AG08396 (cell line): ENCODE data around the gene MTURN.
"Not testable (repeated sequence)": the region's sequence is repeated elsewhere in the genome, so short reads cannot be mapped to it uniquely, and the experiment has no call there.

ENCODE experiments used
- DNase-seq: peaks from one replicate; pipeline ENCODE4 v3.0.0; 2012; ENCODE audit warnings: low spot score, mixed read lengths

MTURN gene

GRCh38 chr7:30181211-30181610 is 46.4 kb downstream of the MTURN start:
- no peak for DNase-seq

DNA sequence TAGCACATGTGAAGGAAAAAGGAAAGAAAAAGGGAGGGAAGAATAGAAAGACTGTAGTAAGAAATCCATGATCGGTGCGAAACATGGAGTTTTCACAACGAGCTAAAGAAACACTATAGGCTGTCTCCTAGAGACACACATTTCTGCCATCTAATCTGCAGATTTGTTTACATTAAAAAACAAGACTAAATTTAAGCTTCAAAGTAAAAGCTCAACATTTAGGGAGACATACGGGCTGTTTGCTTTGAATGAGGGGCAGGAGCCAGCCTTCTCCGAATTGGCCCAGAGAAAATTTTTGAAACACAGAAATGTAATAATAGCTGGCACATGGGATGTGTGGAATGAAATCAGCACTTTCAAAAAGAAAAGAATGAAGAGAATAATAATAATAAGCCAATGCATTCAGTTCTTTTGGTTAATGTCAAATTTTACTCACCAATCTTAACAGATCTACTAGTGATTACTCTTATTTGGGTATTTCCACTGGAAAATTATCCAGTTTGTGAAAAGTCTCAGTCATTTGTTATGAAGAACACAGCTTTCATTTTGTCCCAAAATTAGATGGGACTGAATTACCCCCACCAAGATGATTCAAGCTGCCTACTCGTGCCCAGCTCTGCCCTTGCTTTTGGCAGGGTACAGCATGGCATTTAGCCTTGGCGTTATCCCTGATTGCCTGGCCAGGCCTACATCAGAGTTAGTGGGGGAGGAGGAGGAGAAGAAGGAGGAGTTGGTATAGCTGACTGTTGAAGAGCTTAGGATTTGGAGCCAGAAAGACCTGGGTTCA is 47.1 kb downstream of the MTURN start:
- DNase-seq, result no peak

- no peak for DNase-seq
Observed at GRCh38 chr7:30182814-30183213, 48.0 kb downstream of the MTURN start.

- no peak for DNase-seq
Observed at GRCh38 chr7:30183749-30184369, 49.1 kb downstream of the MTURN start.

- no peak for DNase-seq
Observed at GRCh38 chr7:30184791-30185487, 50.2 kb downstream of the MTURN start.

DNA sequence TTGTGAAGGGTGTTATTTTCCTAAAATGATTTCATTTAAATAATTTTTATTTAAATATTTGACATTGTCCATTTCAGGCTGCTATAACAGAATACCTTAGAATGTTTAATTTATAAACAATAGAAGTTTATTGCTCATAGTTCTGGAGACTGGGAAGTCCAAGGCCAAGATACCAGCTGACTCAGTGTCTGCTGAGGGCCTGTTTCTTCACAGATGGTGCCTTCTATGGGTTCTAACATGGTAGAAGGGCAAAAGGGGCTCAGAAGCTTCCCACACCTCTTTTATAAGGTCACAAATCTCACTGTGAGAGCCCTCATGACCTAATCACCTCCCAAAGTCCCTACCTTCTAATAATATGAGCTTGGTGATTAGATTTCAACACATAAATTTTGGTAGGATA is 50.7 kb downstream of the MTURN start:
- DNase-seq, result no peak

GRCh38 chr7:30186725-30187124 is 51.9 kb downstream of the MTURN start:
- no peak for DNase-seq

DNA sequence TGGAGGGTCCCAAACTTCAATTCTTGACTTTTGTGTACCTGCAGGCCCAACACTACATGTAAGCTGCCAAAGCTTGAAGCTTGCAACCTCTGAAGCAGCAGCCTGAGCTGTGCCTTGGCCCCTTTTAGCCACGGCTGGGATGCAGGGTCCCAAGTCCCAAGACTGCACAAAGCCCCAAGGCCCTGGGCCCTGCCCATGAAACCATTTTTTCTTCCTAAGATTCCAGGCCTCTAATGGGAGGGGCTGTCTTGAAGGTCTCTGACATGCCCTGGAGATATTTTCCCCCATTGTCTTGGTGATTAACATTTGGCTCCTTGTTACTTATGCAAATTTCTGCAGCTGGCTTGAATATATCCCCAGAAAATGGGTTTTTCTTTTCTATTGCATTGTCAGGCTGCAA is 52.7 kb downstream of the MTURN start:
- DNase-seq, result no peak

- not testable (repeated sequence) for DNase-seq
Observed at GRCh38 chr7:30188381-30188780, 53.6 kb downstream of the MTURN start.

DNA sequence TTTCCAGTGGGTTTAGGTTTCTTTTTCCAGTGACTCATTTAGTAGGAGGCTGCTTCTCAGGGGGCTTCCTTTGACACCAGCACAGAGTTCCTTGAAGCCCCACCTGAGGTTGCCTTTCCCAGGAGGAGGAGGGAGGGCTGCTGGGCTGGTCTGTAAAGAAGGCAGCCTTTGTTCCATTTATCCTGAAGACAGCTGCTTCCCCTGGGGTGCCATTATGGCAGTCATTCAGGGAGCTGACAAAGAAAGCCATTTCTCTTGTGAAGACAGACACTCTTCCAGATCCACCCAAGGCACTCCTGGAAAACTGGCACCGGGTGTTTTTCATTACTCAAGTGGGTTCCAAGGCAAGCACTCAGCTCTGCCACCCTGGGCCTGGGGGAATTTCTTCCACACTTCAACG is 54.0 kb downstream of the MTURN start:
- DNase-seq, result no peak

DNA sequence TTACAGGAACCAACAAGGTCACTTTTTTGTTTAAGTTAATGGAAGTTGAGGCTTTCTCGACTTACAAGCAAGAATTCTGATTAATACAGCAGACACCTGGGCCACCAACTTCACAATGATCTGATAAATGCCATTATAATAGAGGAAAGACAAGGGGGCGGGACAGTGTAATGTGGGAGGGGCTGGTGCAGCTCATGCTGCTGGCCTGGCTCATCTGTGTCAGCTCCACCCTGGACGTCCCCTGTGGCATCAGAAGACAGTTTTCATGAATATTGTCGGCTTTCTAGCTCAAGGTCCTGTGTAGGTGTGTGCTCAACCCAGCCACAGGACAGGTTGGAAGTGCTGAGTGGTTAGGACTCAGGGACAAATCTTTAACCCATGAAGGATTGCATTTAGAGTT is 57.0 kb downstream of the MTURN start:
- no peak for DNase-seq

GRCh38 chr7:30193336-30193943 is 58.7 kb downstream of the MTURN start:
- no peak for DNase-seq

GRCh38 chr7:30196408-30196807 is 61.6 kb downstream of the MTURN start:
- no peak for DNase-seq

DNA sequence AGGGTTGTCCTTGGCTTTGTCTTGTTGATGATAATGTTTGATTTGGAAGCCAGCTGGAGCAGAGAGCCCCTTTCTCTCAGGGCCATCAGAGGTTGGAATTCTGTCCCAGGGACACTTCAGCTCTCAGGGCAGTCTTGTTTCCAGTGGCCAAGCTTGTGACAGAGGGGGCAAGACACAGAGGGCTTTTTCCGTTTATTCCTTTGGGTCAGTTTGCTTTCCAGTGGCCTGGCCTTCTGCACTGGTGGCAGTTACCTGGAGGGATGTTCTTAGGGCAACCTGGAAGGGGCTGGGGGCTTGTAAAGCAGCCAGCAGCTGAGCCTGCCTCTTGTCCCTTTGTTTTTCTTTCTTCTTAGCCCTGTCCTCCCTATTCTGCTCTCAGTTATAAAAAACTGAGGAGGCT is 62.7 kb downstream of the MTURN start:
- no peak for DNase-seq

DNA sequence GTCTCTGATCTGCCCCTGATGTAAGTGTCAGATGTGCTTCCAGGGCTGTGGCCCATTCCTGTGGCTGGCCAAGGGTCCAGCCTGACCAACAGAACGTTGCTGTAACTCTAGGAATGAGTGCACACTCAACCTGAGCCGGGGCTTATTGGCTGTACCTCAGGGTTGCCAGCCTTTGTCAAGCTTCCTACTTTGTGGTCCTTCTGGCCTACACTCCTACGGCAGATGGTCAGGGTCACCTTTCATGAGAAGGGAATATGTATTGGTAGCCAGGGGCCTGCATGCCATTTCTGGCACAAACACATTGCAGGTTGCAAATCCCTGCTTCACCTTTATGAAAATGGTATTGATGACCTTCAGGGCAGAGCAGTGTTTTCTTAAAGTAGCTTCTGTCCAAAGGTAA is 64.5 kb downstream of the MTURN start:
- DNase-seq, result no peak

DNA sequence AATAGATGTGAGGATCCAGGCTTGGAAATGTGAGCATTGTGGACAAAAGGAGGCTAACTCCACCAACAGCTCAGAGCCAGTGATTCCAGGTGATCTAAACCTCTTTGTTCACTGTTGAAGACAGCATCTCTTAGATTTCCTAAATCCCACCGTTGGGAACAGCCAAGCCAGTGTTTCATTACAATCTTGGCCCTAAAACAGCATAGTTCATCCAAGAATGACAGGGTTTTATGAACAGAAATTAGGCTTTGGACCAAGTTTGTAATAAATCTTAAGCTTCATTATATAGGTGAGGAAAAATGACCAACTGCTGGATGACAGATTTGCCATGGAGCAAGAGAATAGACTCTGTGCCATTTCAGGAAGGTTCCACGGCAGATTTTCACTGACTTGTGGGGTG is 65.8 kb downstream of the MTURN start:
- no peak for DNase-seq

GRCh38 chr7:30201161-30201666 is 66.4 kb downstream of the MTURN start:
- DNase-seq, result no peak

GRCh38 chr7:30201921-30202320 is 67.1 kb downstream of the MTURN start:
- DNase-seq, result no peak

DNA sequence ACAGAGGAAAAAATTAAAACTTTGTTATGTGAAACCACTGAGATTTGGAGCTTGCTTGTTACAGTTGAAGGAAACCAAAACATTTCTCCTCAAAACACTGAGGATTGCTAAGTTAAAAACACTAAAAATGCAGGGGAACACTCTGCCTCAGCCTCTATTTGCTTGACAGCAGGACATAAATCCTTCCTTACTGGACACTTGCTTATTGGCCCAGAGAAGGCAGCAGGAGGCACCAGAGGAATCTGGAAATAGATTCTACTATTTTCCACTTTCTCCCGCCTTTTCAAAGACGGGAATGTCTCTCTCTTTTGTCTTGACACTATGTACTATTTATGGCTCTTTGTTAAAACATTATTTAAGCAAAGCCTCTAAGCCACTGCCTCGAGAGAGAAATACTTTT is 67.9 kb downstream of the MTURN start:
- no peak for DNase-seq

DNA sequence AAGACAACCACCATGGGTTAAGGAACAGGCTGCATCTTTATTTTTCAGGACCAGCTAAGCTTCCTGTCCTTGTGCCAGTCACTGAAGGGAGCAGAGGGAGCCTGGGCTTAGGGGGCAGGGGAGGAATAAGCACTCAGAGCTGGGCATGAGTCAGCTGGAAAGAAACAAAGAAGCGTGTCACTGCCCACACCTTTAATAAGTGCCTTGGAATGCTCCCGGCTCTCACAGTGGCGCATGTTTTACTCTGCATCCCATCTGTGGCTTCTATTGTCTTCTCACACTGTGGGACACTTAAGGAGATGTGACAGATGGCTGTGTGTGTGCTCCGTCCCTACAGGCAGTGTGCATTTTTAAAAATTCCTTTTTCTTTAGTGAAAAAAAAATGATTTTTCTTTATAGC is 71.7 kb downstream of the MTURN start:
- peak; percentile 16 for DNase-seq

- DNase-seq, result no peak
Observed at GRCh38 chr7:30206942-30207341, 72.2 kb downstream of the MTURN start.

DNA sequence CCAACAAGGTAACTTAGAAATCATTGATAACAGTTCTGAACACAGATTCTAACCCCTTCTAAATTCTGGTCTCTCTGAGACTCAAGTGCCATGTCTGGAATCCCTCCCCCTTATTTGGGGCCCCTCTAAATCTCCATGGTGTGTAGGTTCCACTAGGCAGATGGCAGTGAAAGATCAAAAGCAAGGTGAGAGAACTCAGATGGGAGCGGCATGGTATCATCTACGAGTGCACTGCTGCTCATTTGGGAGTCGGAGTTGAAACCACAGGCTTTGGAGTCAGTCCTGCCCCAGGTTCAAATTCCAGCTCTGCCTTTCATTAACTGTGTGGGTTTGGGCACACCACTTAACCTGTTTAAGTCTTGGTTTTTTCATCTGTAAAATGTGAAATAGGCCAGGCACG is 72.6 kb downstream of the MTURN start:
- DNase-seq, result no peak

DNA sequence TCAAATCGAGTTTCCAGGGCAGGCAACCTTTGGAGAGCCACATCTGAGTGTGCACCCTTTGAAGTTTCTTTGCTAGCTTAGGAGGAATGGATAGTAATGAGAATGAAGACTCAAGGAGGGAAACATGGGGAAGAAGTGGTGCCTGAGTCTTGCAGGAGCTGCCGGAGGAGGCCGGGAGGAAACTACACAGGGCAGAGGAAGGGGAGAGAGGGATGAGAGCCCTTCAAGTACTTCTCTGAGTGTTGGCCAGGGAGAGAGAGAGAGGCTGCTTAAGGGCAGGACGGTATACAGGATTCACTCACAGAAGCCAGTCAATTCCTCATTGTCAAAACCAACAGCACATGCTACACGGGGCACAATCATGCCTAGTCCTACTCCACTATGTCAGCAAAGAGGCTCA is 75.2 kb downstream of the MTURN start:
- DNase-seq, result no peak
